ENCODE data around the gene GABBR2. TPM values are rescaled to one million over a fixed set of nuclear protein-coding genes. Genes with fewer than 3 reads are reported as not detected.

Gene GABBR2
- polyA plus RNA-seq, 1 of the 3 experiments (the other 2 are of a cell fraction), result not detected

- H3K4me2 ChIP-seq, result no peak overlapping the region
- H3K9ac ChIP-seq, result no peak overlapping the region
- H3K36me3 ChIP-seq (replicated peaks in 1 of 2; ENCODE audit: control insufficient read depth in 1 of 2, insufficient read depth in 2 of 2, low read length in 1 of 2), result no peaks in the 10 kb centered on the region
- no peaks in the 10 kb centered on the region for H3K9me3 ChIP-seq
- H3K4me3 ChIP-seq (ENCODE audit: low read depth in 2 of 2, low read length in 1 of 2), result no peak overlapping the region
- no peaks in the 10 kb centered on the region for H3K79me2 ChIP-seq (ENCODE audit: insufficient read depth)
- H3K4me1 ChIP-seq (ENCODE audit: control insufficient read depth in 1 of 2, insufficient read depth in 2 of 2, low read depth in 1 of 2, low read length in 1 of 2), result no peaks in the 10 kb centered on the region; a peak in 1 of 4 replicates
- no peak overlapping the region for H2AFZ ChIP-seq (ENCODE audit: low read depth)
- WGBS (ENCODE audit: low lambda C conversion rate), result 25% methylated on average over 4 of the region's 7 CpGs
- TF ChIP-seq FOXJ3 (CRISPR knock-in tag; IDR thresholded peaks at IDR 0.05) (no peak), REST (IDR thresholded peaks at IDR 0.05; ENCODE audit: low read depth, low read length) (no peak), MEF2A (IDR thresholded peaks at IDR 0.05; ENCODE audit: borderline replicate concordance, low read depth) (no peak), ELF1 (IDR thresholded peaks at IDR 0.05) (no peak), TCF12 (IDR thresholded peaks at IDR 0.05) (no peak), SIN3A (IDR thresholded peaks at IDR 0.05; ENCODE audit: borderline replicate concordance, low read depth, low read length) (no peak), MXI1 (IDR thresholded peaks at IDR 0.05; ENCODE audit: low read depth, low read length) (no peak), USF1 (IDR thresholded peaks at IDR 0.05; ENCODE audit: borderline replicate concordance, low read depth) (no peak), TAF1 (IDR thresholded peaks at IDR 0.05; ENCODE audit: borderline replicate concordance, low read depth, low read length) (no peak), SMC3 (IDR thresholded peaks at IDR 0.05; ENCODE audit: low read depth, low read length) (no peak), GABPA (IDR thresholded peaks at IDR 0.05; ENCODE audit: low read depth) (no peak), NRF1 (IDR thresholded peaks at IDR 0.05; ENCODE audit: low read depth, low read length) (no peak)
- H3F3A ChIP-seq (replicated peaks; ENCODE audit: insufficient read depth), result no peaks in the 10 kb centered on the region
- H3K27ac ChIP-seq (ENCODE audit: low read depth in 2 of 2, low read length in 1 of 2), result no peak overlapping the region
- no peak for DNase-seq
- ChIA-PET CTCF (no interaction called here), POLR2A (no interaction called here)
- no peaks in the 10 kb centered on the region for H3K9me2 ChIP-seq
- H3K27me3 ChIP-seq (ENCODE audit: insufficient read depth), result peaks cover 12% of the 10 kb centered on the region; the same call in 1 of the 2 replicates
- H4K20me1 ChIP-seq (ENCODE audit: insufficient read depth), result no peaks in the 10 kb centered on the region
These were observed 16.3 kb downstream of the GABBR2 start for GRCh38 chr9:98692392-98692791.

- Histone ChIP-seq H3F3A (replicated peaks; ENCODE audit: insufficient read depth) (no peaks in the 10 kb centered on the region), H3K79me2 (ENCODE audit: insufficient read depth) (no peaks in the 10 kb centered on the region), H3K27me3 (ENCODE audit: insufficient read depth) (peaks cover 7% of the 10 kb centered on the region; the same call in 1 of the 2 replicates), H3K4me1 (ENCODE audit: control insufficient read depth in 1 of 2, insufficient read depth in 2 of 2, low read depth in 1 of 2, low read length in 1 of 2) (no peaks in the 10 kb centered on the region; a peak in 1 of 4 replicates), H3K36me3 (replicated peaks in 1 of 2; ENCODE audit: control insufficient read depth in 1 of 2, insufficient read depth in 2 of 2, low read length in 1 of 2) (no peaks in the 10 kb centered on the region), H3K9ac (no peak overlapping the region), H2AFZ (ENCODE audit: low read depth) (no peak overlapping the region), H4K20me1 (ENCODE audit: insufficient read depth) (no peaks in the 10 kb centered on the region), H3K4me3 (ENCODE audit: low read depth in 2 of 2, low read length in 1 of 2) (no peak overlapping the region), H3K4me2 (no peak overlapping the region), H3K9me3 (no peaks in the 10 kb centered on the region), H3K27ac (ENCODE audit: low read depth in 2 of 2, low read length in 1 of 2) (no peak overlapping the region), H3K9me2 (no peaks in the 10 kb centered on the region)
- no peak for DNase-seq
- ChIA-PET CTCF (interaction anchor here (1.0 kb wide), 1 partner anchor 14 kb away, joined by 3 read pairs; no protein-coding TSS in a partner anchor), POLR2A (no interaction called here)
- whole genome bisulfite sequencing (ENCODE audit: low lambda C conversion rate), result 83% methylated on average over 1 of the region's 3 CpGs
- TF ChIP-seq SIN3A (IDR thresholded peaks at IDR 0.05; ENCODE audit: borderline replicate concordance, low read depth, low read length) (no peak), USF1 (IDR thresholded peaks at IDR 0.05; ENCODE audit: borderline replicate concordance, low read depth) (no peak), RCOR1 (IDR thresholded peaks at IDR 0.05; ENCODE audit: low read length) (no peak), ELF1 (IDR thresholded peaks at IDR 0.05) (no peak), NFIC (IDR thresholded peaks at IDR 0.05; ENCODE audit: borderline replicate concordance) (no peak), EZH2phosphoT487 (IDR thresholded peaks at IDR 0.05; ENCODE audit: borderline replicate concordance, low read depth) (no peak), POLR2AphosphoS5 (IDR thresholded peaks at IDR 0.05; ENCODE audit: low read depth, low read length) (no peak), RXRA (IDR thresholded peaks at IDR 0.05; ENCODE audit: borderline replicate concordance, low read depth) (no peak), REST (IDR thresholded peaks at IDR 0.05; ENCODE audit: low read depth, low read length) (no peak), FOXJ3 (CRISPR knock-in tag; IDR thresholded peaks at IDR 0.05) (no peak), CHD2 (IDR thresholded peaks at IDR 0.05; ENCODE audit: low read length, partially characterized antibody) (no peak)
These were observed 16.8 kb downstream of the GABBR2 start for GRCh38 chr9:98691890-98692289.
